D721Med (cell line): Measurements from ENCODE around the gene CHRNA7.
"Not testable (repeated sequence)": the region's sequence is repeated elsewhere in the genome, so short reads cannot be mapped to it uniquely, and the experiment has no call there.

ENCODE experiments used
- DNase-seq: peaks from one replicate; pipeline ENCODE4 v3.0.0; 2011; ENCODE audit warnings: low spot score; ENCODE audit not compliant: insufficient read length
- FAIRE-seq: peaks from 2 replicates; lab custom pipeline; 2011; peaks lifted over from hg19 to GRCh38; lab: Jason Lieb, UNC
- CTCF ChIP-seq: IDR thresholded peaks from 2 replicates; pipeline ENCODE4 v1.5.1; 2012; ENCODE audit warnings: mild to moderate bottlenecking, control low read depth; ENCODE audit not compliant: insufficient read depth; ENCODE audit errors: missing control alignments

The CHRNA7 gene

GRCh38 chr15:32125595-32125994 lies 95.3 kb downstream of the CHRNA7 start:
- FAIRE-seq (no peak), DNase-seq (no peak)
- TF ChIP-seq CTCF = no peak

GRCh38 chr15:32129815-32130214 lies 99.5 kb downstream of the CHRNA7 start:
- peak; percentile 55 for FAIRE-seq
- no peak for TF ChIP-seq CTCF
- no peak for DNase-seq

- DNase-seq (no peak), FAIRE-seq (peak; percentile 64)
- TF ChIP-seq CTCF = peak; percentile 4
Measured at GRCh38 chr15:32130823-32131222, 100.5 kb downstream of the CHRNA7 start.

- no peak for TF ChIP-seq CTCF
- DNase-seq (no peak), FAIRE-seq (no peak)
Measured at GRCh38 chr15:32131803-32132202, 101.5 kb downstream of the CHRNA7 start.

DNA sequence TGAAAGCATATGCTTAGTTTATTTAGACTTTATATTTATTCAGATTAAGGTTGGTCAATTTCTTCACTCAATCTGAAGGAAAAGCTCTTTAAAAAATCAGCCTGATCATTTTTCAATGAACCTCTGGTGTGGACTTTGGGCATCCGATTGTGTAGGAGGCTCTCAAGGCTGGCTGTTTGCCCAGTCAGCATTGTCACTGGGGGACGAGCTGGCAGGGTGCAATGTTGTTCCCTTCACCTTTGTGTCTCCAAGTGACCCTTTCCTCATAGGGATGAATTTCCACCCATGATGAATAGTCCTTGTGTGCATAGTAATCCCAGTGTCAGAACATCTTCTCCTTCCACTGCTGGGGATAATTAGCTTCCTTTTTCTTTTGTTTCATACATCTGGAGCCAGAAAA lies 102.5 kb downstream of the CHRNA7 start:
- FAIRE-seq (no peak), DNase-seq (no peak)
- TF ChIP-seq CTCF = no peak

DNA sequence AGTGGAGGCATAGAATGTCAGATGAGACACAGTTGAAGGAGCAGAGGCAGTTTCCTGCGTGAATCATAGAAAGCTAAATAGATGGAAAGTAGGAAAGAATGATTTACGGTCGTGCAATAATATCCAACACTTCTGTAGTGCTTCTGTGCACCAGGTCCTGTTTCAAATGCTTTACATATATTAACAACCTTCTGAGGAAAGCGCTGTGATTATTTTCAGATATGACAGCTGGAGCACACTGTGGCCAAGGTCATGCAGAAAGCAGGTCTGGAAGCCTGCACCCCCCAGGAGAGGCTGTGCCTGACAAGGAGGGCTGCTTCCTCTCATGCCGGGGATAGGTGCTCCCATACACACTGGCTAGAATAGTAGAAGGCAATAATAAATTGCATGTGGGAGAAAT lies 104.5 kb downstream of the CHRNA7 start:
- FAIRE-seq (no peak), DNase-seq (no peak)
- no peak for TF ChIP-seq CTCF

GRCh38 chr15:32135335-32135734 lies 105.0 kb downstream of the CHRNA7 start:
- no peak for TF ChIP-seq CTCF
- no peak for DNase-seq
- no peak for FAIRE-seq

DNA sequence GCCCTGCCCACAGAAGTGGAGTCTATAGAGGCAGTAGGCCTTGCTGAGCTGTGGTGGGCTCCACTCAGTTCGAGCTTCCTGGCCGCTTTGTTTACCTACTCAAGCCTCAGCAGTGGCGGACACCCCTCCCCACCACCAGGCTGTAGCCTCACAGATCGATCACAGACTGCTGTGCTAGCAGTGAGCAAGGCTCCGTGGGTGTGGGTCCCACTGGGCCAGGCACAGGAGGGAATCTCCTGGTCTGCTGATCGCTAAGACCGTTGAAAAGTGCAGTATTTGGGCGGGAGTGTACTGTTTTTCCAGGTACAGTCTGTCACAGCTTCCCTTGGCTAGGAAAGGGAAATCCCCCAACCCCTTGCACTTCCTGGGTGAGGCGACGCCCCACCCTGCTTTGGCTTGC lies 115.2 kb downstream of the CHRNA7 start:
- not testable (repeated sequence) for DNase-seq, FAIRE-seq
